HG03196 (cell line): ENCODE data around the gene LENG1.

Source experiments
- ATAC-seq: cut with Tn5 transposase; IDR thresholded peaks from one replicate; pipeline ENCODE4 v1.9.1; 2021; ENCODE audit not compliant: unreplicated experiment

LENG1 gene

GRCh38 chr19:54142166-54142780 lies 17.2 kb downstream of the LENG1 start:
- ATAC-seq: no peak

- no peak for ATAC-seq
These were observed 18.2 kb downstream of the LENG1 start for GRCh38 chr19:54141356-54141755.

GRCh38 chr19:54138489-54139256 lies 20.8 kb downstream of the LENG1 start:
- ATAC-seq: no peak

- ATAC-seq: no peak
These were observed 21.6 kb downstream of the LENG1 start, which contains the start of gene CNOT3 for GRCh38 chr19:54137699-54138488. Gene CNOT3 (plus strand): TSS chr19:54137762. CDS start chr19:54142979, 5,217 bp downstream.

GRCh38 chr19:54136864-54137698 lies 22.4 kb downstream of the LENG1 start:
- ATAC-seq: peak; percentile 84

GRCh38 chr19:54136086-54136863 lies 23.2 kb downstream of the LENG1 start:
- no peak for ATAC-seq

GRCh38 chr19:54133957-54134590 lies 25.4 kb downstream of the LENG1 start:
- ATAC-seq: no peak

- no peak for ATAC-seq
These were observed 26.1 kb downstream of the LENG1 start for GRCh38 chr19:54133312-54133956.

GRCh38 chr19:54129617-54129996 lies 29.9 kb downstream of the LENG1 start:
- no peak for ATAC-seq

- ATAC-seq: no peak
These were observed 30.5 kb downstream of the LENG1 start for GRCh38 chr19:54128796-54129616.

- ATAC-seq: no peak
These were observed 31.1 kb downstream of the LENG1 start for GRCh38 chr19:54128441-54128725.

- no peak for ATAC-seq
These were observed 31.7 kb downstream of the LENG1 start for GRCh38 chr19:54127688-54128440.

- no peak for ATAC-seq
These were observed 33.8 kb downstream of the LENG1 start for GRCh38 chr19:54125713-54126112.

- ATAC-seq: no peak
These were observed 35.1 kb downstream of the LENG1 start for GRCh38 chr19:54124393-54124792.

GRCh38 chr19:54123682-54124081 lies 35.8 kb downstream of the LENG1 start:
- ATAC-seq: no peak

GRCh38 chr19:54121259-54121658 lies 38.3 kb downstream of the LENG1 start:
- no peak for ATAC-seq

GRCh38 chr19:54115109-54116063 lies 44.1 kb downstream of the LENG1 start, which contains the start of the genes PRPF31 and TFPT:
Gene PRPF31 (plus strand): TSS chr19:54115754. CDS start chr19:54118279, 2,525 bp downstream.
Gene TFPT (minus strand): TSS chr19:54115657. CDS start chr19:54115269, 388 bp downstream.
- ATAC-seq: peak; percentile 74
